Measurements from ENCODE around the gene LBH.

LBH gene

GRCh38 chr2:30221531-30221930 is 9.8 kb upstream of the LBH start:
- H3K36me3 ChIP-seq (ENCODE audit: control insufficient read depth in 4 of 4, insufficient read depth in 4 of 4, low read length in 3 of 4), result no peaks in the 10 kb centered on the region
- 97% methylated on average over 4 of the region's 6 CpGs for WGBS (ENCODE audit: insufficient coverage)
- no peaks in the 10 kb centered on the region for H3K9me3 ChIP-seq (ENCODE audit: control extremely low read depth in 1 of 5, control insufficient read depth in 4 of 5, insufficient read depth in 2 of 5, low read depth in 1 of 5, low read length in 4 of 5)
- peaks cover 7 to 45% (median 33%) of the 10 kb centered on the region in 4 experiments for H3K4me1 ChIP-seq (ENCODE audit: control extremely low read depth in 1 of 4, control insufficient read depth in 4 of 4, insufficient read depth in 4 of 4, low read length in 3 of 4)
- no peaks in the 10 kb centered on the region for H3K27me3 ChIP-seq (replicated peaks in 2 of 5; ENCODE audit: control insufficient read depth in 4 of 5, insufficient read depth in 5 of 5, low read length in 4 of 5)
- CTCF ChIA-PET, result interaction anchor here (0.5 to 4.4 kb wide), 4 partner anchors 8 to 94 kb away, joined by 3 to 42 read pairs (median 4); no protein-coding TSS in a partner anchor
- no peak overlapping the region for H3K27ac ChIP-seq (ENCODE audit: insufficient read depth in 1 of 2, low read depth in 1 of 2, low read length in 2 of 2, poor library complexity in 1 of 2, severe bottlenecking in 2 of 2)
- no peak for DNase-seq
- no peak overlapping the region for H3K4me3 ChIP-seq (ENCODE audit: control insufficient read depth in 1 of 7, extremely low read depth in 1 of 7, insufficient read depth in 4 of 7, low read depth in 2 of 7, low read length in 6 of 7)
- POLR2A ChIA-PET, result interaction anchor here (0.6 kb wide), 1 partner anchor 472 kb away, joined by 3 read pairs; no protein-coding TSS in a partner anchor

GRCh38 chr2:30222031-30222430 is 9.3 kb upstream of the LBH start:
- Histone ChIP-seq H3K27me3 (replicated peaks in 2 of 5; ENCODE audit: control insufficient read depth in 4 of 5, insufficient read depth in 5 of 5, low read length in 4 of 5) (no peaks in the 10 kb centered on the region), H3K36me3 (ENCODE audit: control insufficient read depth in 4 of 4, insufficient read depth in 4 of 4, low read length in 3 of 4) (no peaks in the 10 kb centered on the region), H3K4me1 (ENCODE audit: control extremely low read depth in 1 of 4, control insufficient read depth in 4 of 4, insufficient read depth in 4 of 4, low read length in 3 of 4) (peaks cover 7 to 43% (median 33%) of the 10 kb centered on the region in 4 experiments), H3K9me3 (ENCODE audit: control extremely low read depth in 1 of 5, control insufficient read depth in 4 of 5, insufficient read depth in 2 of 5, low read depth in 1 of 5, low read length in 4 of 5) (no peaks in the 10 kb centered on the region), H3K27ac (ENCODE audit: insufficient read depth in 1 of 2, low read depth in 1 of 2, low read length in 2 of 2, poor library complexity in 1 of 2, severe bottlenecking in 2 of 2) (no peak overlapping the region), H3K4me3 (ENCODE audit: control insufficient read depth in 1 of 7, extremely low read depth in 1 of 7, insufficient read depth in 4 of 7, low read depth in 2 of 7, low read length in 6 of 7) (no peak overlapping the region)
- ChIA-PET POLR2A (no interaction called here), CTCF (interaction anchor here (1.2 to 4.4 kb wide), 3 partner anchors 14 to 57 kb away, joined by 3 to 42 read pairs (median 3); no protein-coding TSS in a partner anchor)
- DNase-seq, result no peak
- WGBS (ENCODE audit: insufficient coverage), result 100% methylated on average over 1 of the region's 2 CpGs

- 100% methylated on average over 4 of the region's 5 CpGs for WGBS (ENCODE audit: insufficient coverage)
- CTCF ChIA-PET, result interaction anchor here (1.0 to 4.4 kb wide), 5 partner anchors 9 to 487 kb away, joined by 3 to 42 read pairs (median 4); no protein-coding TSS in a partner anchor
- POLR2A ChIA-PET, result no interaction called here
Observed at GRCh38 chr2:30222636-30223360, 8.5 kb upstream of the LBH start.

GRCh38 chr2:30223413-30223874 is 7.9 kb upstream of the LBH start:
- Histone ChIP-seq H3K27me3 (replicated peaks in 2 of 5; ENCODE audit: control insufficient read depth in 4 of 5, insufficient read depth in 5 of 5, low read length in 4 of 5) (no peaks in the 10 kb centered on the region), H3K36me3 (ENCODE audit: control insufficient read depth in 4 of 4, insufficient read depth in 4 of 4, low read length in 3 of 4) (no peaks in the 10 kb centered on the region), H3K27ac (ENCODE audit: insufficient read depth in 1 of 2, low read depth in 1 of 2, low read length in 2 of 2, poor library complexity in 1 of 2, severe bottlenecking in 2 of 2) (no peak overlapping the region), H3K9me3 (ENCODE audit: control extremely low read depth in 1 of 5, control insufficient read depth in 4 of 5, insufficient read depth in 2 of 5, low read depth in 1 of 5, low read length in 4 of 5) (no peaks in the 10 kb centered on the region), H3K4me1 (ENCODE audit: control extremely low read depth in 1 of 4, control insufficient read depth in 4 of 4, insufficient read depth in 4 of 4, low read length in 3 of 4) (peaks cover 7 to 36% (median 33%) of the 10 kb centered on the region in 4 experiments), H3K4me3 (ENCODE audit: control insufficient read depth in 1 of 7, extremely low read depth in 1 of 7, insufficient read depth in 4 of 7, low read depth in 2 of 7, low read length in 6 of 7) (no peak overlapping the region)
- ChIA-PET CTCF (interaction anchor here (1.0 to 4.4 kb wide), 4 partner anchors 10 to 486 kb away, joined by 4 to 42 read pairs (median 5); no protein-coding TSS in a partner anchor), POLR2A (no interaction called here)
- peak in 2 of 3 donors; percentile 57 to 74 for DNase-seq
- 0% methylated on average over 2 of the region's 3 CpGs for WGBS (ENCODE audit: insufficient coverage)

More at GRCh38 chr2:30222636-30223360, 8.5 kb upstream of the LBH start:
- Histone ChIP-seq H3K36me3 (ENCODE audit: control insufficient read depth in 4 of 4, insufficient read depth in 4 of 4, low read length in 3 of 4) (no peaks in the 10 kb centered on the region), H3K4me1 (ENCODE audit: control extremely low read depth in 1 of 4, control insufficient read depth in 4 of 4, insufficient read depth in 4 of 4, low read length in 3 of 4) (peaks cover 7 to 36% (median 33%) of the 10 kb centered on the region in 4 experiments), H3K4me3 (ENCODE audit: control insufficient read depth in 1 of 7, extremely low read depth in 1 of 7, insufficient read depth in 4 of 7, low read depth in 2 of 7, low read length in 6 of 7) (no peak overlapping the region), H3K9me3 (ENCODE audit: control extremely low read depth in 1 of 5, control insufficient read depth in 4 of 5, insufficient read depth in 2 of 5, low read depth in 1 of 5, low read length in 4 of 5) (no peaks in the 10 kb centered on the region), H3K27me3 (replicated peaks in 2 of 5; ENCODE audit: control insufficient read depth in 4 of 5, insufficient read depth in 5 of 5, low read length in 4 of 5) (no peaks in the 10 kb centered on the region), H3K27ac (ENCODE audit: insufficient read depth in 1 of 2, low read depth in 1 of 2, low read length in 2 of 2, poor library complexity in 1 of 2, severe bottlenecking in 2 of 2) (no peak overlapping the region)
- DNase-seq, result no peak

- no peak overlapping the region for H3K27ac ChIP-seq (ENCODE audit: insufficient read depth in 1 of 2, low read depth in 1 of 2, low read length in 2 of 2, poor library complexity in 1 of 2, severe bottlenecking in 2 of 2)
- H3K36me3 ChIP-seq (ENCODE audit: control insufficient read depth in 4 of 4, insufficient read depth in 4 of 4, low read length in 3 of 4), result no peaks in the 10 kb centered on the region
- POLR2A ChIA-PET, result no interaction called here
- H3K27me3 ChIP-seq (replicated peaks in 2 of 5; ENCODE audit: control insufficient read depth in 4 of 5, insufficient read depth in 5 of 5, low read length in 4 of 5), result no peaks in the 10 kb centered on the region
- no peak for DNase-seq
- peaks cover 7 to 36% (median 33%) of the 10 kb centered on the region in 4 experiments for H3K4me1 ChIP-seq (ENCODE audit: control extremely low read depth in 1 of 4, control insufficient read depth in 4 of 4, insufficient read depth in 4 of 4, low read length in 3 of 4)
- no peaks in the 10 kb centered on the region for H3K9me3 ChIP-seq (ENCODE audit: control extremely low read depth in 1 of 5, control insufficient read depth in 4 of 5, insufficient read depth in 2 of 5, low read depth in 1 of 5, low read length in 4 of 5)
- no peak overlapping the region for H3K4me3 ChIP-seq (ENCODE audit: control insufficient read depth in 1 of 7, extremely low read depth in 1 of 7, insufficient read depth in 4 of 7, low read depth in 2 of 7, low read length in 6 of 7)
- CTCF ChIA-PET, result interaction anchor here (1.3 to 4.4 kb wide), 5 partner anchors 10 to 483 kb away, joined by 3 to 42 read pairs (median 6); no protein-coding TSS in a partner anchor
Observed at GRCh38 chr2:30224151-30224550, 7.2 kb upstream of the LBH start.

- H3K27ac ChIP-seq (ENCODE audit: insufficient read depth in 1 of 2, low read depth in 1 of 2, low read length in 2 of 2, poor library complexity in 1 of 2, severe bottlenecking in 2 of 2), result peak overlapping the region; percentile 77 to 93
- DNase-seq, result peak; percentile 63 to 88 (median 83)
- H3K27me3 ChIP-seq (replicated peaks in 2 of 5; ENCODE audit: control insufficient read depth in 4 of 5, insufficient read depth in 5 of 5, low read length in 4 of 5), result no peaks in the 10 kb centered on the region
- CTCF ChIA-PET, result interaction anchor here (0.8 to 4.4 kb wide), 6 partner anchors 9 to 486 kb away, joined by 3 to 42 read pairs (median 6); no protein-coding TSS in a partner anchor
- no peaks in the 10 kb centered on the region for H3K36me3 ChIP-seq (ENCODE audit: control insufficient read depth in 4 of 4, insufficient read depth in 4 of 4, low read length in 3 of 4)
- peaks cover 7 to 38% (median 34%) of the 10 kb centered on the region in 4 experiments for H3K4me1 ChIP-seq (ENCODE audit: control extremely low read depth in 1 of 4, control insufficient read depth in 4 of 4, insufficient read depth in 4 of 4, low read length in 3 of 4)
- WGBS (ENCODE audit: insufficient coverage), result 2% methylated on average over 6 of the region's 8 CpGs
- peak overlapping the region; percentile 23 to 84 (median 64) for H3K4me3 ChIP-seq (ENCODE audit: control insufficient read depth in 1 of 7, extremely low read depth in 1 of 7, insufficient read depth in 4 of 7, low read depth in 2 of 7, low read length in 6 of 7)
- POLR2A ChIA-PET, result no interaction called here
- no peaks in the 10 kb centered on the region for H3K9me3 ChIP-seq (ENCODE audit: control extremely low read depth in 1 of 5, control insufficient read depth in 4 of 5, insufficient read depth in 2 of 5, low read depth in 1 of 5, low read length in 4 of 5)
Observed at GRCh38 chr2:30225131-30225762, 6.1 kb upstream of the LBH start.
